HG03039 (cell line): ENCODE data around the gene VWA8.
"Not testable (repeated sequence)": the region's sequence is repeated elsewhere in the genome, so short reads cannot be mapped to it uniquely, and the experiment has no call there.

Source experiments
- ATAC-seq: cut with Tn5 transposase; IDR thresholded peaks from one replicate; pipeline ENCODE4 v1.9.1; 2021; ENCODE audit warnings: mild to moderate bottlenecking, moderate library complexity; ENCODE audit not compliant: unreplicated experiment

Gene VWA8

DNA sequence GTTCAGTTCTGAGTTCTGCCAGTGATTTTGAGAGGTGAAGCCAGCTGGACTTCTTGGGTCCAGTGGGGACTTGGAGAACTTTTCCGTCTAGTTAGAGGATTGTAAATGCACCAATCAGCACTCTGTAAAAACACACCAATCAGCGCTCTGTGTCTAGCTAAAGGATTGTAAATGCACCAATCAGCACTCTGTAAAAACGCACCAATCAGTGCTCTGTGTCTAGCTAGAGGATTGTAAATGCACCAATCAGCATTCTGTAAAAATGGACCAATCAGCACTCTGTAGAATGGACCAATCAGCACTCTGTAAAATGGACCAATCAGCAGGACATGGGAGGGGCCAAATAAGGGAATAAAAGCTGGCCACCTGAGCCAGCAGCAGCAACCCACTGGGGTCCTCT is 418.1 kb downstream of the VWA8 start:
- ATAC-seq = not testable (repeated sequence)

DNA sequence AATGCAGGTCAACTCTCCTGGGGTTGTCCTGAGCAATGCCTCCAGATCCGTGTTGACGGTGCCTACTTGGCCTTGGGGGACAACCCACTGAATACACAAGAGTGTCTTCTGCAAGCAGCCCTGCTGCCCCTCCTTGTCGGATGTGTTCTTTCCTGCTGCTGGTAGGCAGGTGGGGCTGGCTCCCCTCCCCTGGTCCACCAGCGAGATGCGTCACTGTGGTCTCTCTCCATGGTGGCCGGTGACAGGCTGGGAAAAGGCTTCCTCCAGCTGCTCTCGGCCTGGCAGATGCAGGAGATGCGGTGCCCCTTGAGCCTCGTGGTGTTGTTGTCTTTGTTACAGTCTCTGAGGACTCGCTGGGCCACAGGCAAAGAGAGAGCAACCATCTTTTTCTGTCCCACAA is 418.6 kb downstream of the VWA8 start:
- ATAC-seq = no peak

DNA sequence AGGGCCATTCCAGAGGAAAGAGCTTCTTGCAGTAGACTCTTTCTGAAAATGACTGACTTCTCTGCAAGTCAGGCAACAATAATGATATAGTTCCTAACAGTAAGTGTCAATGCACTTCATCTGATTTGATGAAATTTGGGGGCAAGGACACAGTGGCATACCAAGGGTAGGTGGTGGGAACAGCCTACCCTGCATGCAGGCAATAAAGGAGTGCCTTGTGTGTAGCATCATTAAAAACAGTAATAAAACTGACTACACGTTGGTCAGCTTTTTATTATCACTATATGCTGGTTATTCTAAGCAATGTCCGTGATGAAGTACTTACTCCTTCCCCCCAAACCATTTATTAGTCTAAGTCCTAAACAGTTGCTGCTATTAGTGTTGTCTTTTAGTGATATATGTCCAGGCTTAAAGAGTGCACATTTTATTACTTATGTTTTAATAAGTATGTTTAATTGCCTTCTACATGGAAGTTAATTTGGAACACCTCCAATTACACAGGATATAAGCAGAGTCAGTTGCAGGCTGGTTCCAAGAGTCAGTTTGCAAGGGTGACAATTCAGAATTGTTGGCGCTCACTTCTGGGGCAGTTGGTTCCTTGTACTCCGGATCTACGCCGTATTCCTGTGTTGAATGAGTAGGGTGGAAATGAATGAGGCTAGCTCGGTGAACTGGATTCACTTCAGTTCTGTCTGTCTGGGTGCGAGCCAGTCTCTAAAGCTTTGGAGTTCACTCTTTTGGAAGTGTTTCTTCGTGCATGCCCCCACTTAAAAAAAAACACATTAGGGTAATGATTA is 419.6 kb downstream of the VWA8 start:
- ATAC-seq = no peak

DNA sequence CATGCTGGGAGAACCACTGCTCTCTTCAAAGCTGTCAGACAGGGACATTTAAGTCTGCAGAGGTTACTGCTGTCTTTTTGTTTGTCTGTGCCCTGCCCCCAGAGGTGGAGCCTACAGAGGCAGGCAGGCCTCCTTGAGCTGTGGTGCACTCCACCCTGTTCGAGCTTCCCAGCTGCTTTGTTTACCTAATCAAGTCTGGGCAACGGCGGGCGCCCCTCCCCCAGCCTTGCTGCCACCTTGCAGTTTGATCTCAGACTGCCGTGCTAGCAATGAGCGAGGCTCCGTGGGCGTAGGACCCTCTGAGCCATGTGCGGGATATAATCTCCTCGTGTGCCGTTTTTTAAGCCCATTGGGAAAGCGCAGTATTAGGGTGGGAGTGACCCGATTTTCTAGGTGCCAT is 420.7 kb downstream of the VWA8 start:
- ATAC-seq = not testable (repeated sequence)

DNA sequence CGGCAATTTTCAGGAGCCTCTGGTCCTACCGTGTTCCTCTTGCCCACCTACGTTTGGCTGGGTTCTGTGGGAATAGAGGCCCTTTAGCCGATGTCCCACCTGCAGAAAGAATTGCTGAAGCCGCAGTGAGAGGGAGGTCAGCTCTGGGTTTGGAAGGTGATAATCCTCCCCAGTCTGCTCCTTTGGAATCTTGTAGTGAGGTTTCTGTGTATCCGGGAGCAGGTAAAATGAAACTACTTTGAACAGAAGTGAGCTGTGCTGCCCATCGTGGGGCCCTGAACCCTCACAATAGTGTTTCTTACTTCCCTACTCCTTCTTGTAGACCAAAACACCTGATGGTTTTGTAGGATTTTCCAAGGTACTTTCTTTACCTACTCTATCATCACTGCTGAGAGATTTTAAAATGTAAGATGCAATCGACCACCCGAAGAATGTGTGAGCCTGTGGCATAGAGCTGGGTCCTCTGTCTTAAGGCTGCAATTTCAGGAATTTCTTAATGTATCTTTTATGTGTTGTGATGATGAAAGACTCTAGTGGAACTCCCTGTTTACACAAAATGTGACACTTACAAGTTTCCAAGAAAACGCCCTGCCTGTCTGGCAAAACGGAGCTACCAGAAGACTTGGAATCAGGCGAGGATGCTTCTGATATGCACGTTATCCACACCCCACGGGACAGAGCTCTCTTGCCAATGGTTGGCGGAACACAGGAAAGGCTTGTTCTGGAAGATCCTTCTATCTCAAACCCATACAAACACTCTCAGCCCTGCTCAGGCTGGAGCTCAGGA is 427.4 kb downstream of the VWA8 start:
- no peak for ATAC-seq

DNA sequence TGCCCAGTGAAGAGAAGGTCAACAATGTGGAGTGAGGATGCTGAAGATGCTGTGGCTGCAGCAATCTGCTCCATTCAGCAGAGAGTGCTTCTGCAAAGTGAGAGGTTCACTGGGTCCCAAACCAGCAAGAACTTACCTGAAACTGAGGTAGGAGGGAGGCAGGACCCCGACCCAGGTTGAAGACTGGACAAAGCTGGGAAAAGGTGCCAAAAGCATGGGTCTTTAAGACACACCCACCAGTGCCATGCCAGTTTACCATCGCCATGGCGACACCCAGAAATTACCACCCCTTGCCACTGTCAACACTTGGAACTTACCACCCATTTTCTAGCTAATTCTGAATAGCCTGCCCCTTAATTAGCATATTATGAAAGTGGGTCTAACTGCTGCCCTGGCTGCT is 432.9 kb downstream of the VWA8 start:
- no peak for ATAC-seq

DNA sequence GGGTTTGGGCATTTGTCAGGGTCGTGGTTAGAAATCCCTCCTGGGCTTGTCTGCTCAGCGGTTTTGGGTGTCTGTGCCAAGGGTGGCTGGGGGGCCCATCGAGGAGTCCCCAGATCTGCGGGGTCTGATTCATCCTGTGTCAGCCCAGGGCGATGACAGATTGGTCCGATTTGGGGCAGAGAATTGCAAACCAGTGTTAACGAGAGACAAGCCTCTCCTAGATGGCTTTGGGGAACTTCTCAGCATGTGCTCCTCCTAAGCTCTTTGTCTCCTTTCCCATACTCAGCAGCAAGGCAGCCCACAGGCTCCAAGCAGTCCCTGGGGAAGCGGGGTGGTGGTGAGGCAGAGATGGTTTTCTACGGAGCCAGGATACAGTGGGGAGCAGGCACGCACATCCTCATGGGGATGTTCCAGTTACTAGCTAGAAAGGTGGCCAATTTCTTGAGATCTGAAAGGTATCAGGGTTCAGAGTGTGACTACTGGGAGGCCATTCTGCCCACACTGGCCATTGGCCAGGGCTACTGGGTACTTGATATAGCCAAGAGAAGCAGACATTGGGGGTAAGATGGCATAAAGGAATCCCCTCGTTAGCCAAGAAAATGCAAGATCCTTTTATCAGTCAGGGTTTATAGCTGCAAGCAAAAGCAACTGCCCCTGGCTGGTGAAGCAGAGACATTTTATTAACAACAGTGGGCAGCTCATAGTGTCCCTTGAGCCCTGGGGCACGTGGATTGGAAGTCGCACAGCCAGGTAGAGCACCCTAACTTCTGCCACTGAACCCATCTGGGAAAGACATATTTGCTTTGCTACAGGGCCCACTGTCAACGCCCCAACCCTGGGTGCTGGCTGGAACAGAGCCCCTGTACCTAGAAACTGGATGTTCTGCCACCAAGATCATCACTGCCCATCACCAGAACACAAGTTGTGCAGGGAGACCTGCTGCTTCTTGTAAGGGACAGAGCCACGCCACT is 440.0 kb downstream of the VWA8 start:
- ATAC-seq = no peak

DNA sequence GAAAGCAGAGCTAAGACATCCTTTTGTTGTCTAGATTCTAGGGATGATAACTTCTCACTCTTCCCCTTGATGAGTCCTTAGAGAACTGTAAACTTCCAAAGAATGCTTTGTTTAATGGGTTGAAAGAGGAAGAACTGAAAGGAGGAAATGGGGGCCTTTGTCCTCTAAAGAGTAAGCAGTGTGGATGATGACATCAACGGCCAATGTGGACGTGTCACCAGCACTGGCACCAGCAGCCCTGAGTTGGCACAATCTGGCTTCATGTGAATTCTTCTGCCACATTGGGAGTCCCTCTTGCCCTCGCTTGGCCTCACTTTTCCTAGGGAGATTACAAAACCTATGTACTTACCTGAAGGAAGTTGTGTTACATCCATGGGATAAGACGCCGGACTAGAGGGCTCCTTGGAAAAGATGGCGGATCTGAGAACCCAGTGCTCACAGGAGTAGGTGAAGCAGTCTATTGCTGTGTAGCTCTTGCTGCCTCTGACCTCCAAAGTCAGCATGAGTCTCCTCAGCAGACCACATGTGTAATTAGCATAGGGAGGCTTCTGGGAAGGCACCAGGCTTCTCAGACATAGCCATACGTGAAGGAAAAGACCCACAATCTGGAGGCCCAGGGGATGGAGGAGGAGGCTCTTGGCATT is 440.8 kb downstream of the VWA8 start:
- ATAC-seq = no peak
